ENCODE measurements around the gene SAPCD1.
"Not testable (repeated sequence)": the region's sequence is repeated elsewhere in the genome, so short reads cannot be mapped to it uniquely, and the experiment has no call there.

Gene SAPCD1

DNA sequence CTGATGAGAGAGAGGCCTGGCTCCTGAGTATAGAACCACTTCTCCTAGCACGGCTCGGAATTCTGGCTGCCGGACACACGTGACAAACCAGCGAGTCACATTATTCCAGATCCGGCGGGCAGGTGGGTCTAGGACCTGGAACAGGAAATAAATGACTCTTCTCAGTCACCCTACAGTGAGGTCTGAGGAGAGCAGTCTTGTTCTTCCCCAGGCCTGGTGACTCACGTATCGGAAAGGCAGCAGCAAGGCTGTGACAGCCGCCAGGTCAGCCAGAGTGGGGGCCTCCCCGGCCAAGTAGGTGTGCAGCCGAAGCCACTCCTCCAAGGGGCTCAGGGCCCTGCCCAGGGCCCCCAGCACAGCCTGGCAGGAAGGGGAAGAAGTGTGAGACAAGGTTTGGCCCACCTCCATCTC, 30.3 kb downstream of the SAPCD1 start:
- Histone ChIP-seq H3K9me3 (ENCODE audit: severe bottlenecking) (no peaks in the 10 kb centered on the region), H3K36me3 (peaks cover 64% of the 10 kb centered on the region), H3K27me3 (ENCODE audit: insufficient read depth, low read depth, severe bottlenecking) (no peaks in the 10 kb centered on the region), H3K27ac (no peak overlapping the region), H3K4me3 (ENCODE audit: low read depth, low read length) (no peak overlapping the region)
- no peak for TF ChIP-seq CTCF (IDR thresholded peaks at IDR 0.05; ENCODE audit: low read depth, low read length)
- no peak for DNase-seq

GRCh38 chr6:31793927-31794245, 31.4 kb downstream of the SAPCD1 start:
- not testable (repeated sequence) for H3K9me3 ChIP-seq (ENCODE audit: severe bottlenecking); H3K27me3 ChIP-seq (ENCODE audit: insufficient read depth, low read depth, severe bottlenecking); H3K27ac ChIP-seq; DNase-seq
- Histone ChIP-seq H3K36me3 (peaks cover 67% of the 10 kb centered on the region), H3K4me3 (ENCODE audit: low read depth, low read length) (peak overlapping the region; percentile 96; the same call in 1 of the 2 replicates)

- TF ChIP-seq CTCF (IDR thresholded peaks at IDR 0.05; ENCODE audit: low read depth, low read length): no peak
- Histone ChIP-seq H3K4me3 (ENCODE audit: low read depth, low read length) (peak overlapping the region; percentile 96), H3K9me3 (ENCODE audit: severe bottlenecking) (no peaks in the 10 kb centered on the region), H3K36me3 (peaks cover 67% of the 10 kb centered on the region), H3K27ac (peak overlapping the region; percentile 93), H3K27me3 (ENCODE audit: insufficient read depth, low read depth, severe bottlenecking) (no peaks in the 10 kb centered on the region)
- peak; percentile 54 for DNase-seq
Observed at GRCh38 chr6:31794294-31794865, 31.9 kb downstream of the SAPCD1 start.

DNA sequence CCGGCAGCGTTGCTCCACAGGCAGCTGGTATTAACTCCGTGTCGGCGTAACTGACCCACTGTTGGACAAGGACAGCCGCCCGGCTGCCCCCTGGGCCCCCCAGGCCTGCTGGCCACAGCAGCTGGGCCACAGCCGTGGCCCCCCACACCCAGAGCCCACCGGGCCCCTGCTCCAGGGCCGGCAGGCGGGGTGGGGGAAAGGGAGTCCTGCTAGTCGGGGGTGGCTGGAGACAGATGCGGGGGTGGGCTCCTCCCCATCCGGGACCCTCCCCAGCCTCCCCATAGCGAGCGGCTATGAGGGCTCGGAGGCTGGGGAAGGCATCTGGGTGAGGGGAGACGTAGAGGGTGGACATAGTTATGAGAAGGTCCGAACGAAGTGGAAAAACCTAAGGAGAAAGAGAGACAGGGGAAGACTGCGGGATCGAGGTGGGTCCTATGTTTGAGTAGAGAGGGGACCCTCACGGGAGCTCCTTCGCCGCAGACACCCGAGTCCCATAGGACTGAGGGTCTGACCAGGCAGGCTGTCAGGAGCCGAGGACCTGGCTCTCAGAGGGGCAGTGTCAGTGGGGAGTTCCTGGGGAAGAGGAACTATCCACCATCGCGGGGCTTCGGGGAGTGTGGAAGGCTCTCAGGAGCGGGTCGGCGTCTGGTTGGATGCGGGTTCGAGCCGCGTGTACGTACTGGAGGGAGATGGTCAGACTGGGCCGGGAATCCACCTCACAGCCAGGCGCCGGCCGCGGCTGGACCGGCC, 32.6 kb downstream of the SAPCD1 start:
- H3K36me3 ChIP-seq: peaks cover 68% of the 10 kb centered on the region
- no peaks in the 10 kb centered on the region for H3K9me3 ChIP-seq (ENCODE audit: severe bottlenecking)
- no peak for DNase-seq
- peak overlapping the region; percentile 93 for H3K27ac ChIP-seq
- TF ChIP-seq CTCF (IDR thresholded peaks at IDR 0.05; ENCODE audit: low read depth, low read length): no peak
- peak overlapping the region; percentile 96 for H3K4me3 ChIP-seq (ENCODE audit: low read depth, low read length)
- H3K27me3 ChIP-seq (ENCODE audit: insufficient read depth, low read depth, severe bottlenecking): no peaks in the 10 kb centered on the region

DNA sequence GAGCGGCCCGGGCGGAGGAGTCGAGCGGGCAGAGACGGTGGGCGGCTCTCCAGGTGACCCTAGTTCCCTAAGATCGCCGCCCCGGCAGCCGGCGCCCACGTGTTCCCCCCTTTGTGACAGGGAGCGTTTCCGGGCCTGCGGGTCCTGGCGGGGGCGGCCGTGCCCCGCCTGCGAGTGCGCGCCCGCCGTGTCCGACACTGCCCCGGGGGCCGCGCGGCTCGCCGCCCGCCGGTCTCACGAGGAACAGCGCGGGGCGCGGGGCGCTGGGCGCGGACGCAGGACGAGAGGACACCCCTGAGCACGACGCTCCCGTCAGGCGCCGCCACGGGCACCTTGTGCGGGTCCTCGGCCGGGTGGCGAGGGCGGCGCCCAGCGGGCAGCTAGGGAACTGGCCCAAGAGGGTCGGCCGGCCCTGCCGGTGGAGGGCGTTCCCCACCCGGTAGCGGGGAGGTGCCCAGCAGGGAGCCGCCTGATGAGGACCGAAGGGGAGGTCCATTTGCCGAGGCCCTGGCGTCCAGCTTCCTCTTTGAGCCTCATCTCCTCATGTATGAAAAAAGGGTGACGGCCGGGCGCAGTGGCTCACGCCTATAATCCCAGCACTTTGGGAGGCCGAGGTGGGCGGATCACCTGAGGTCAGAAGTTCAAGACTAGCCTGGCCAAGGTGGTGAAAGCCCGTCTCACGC, 33.3 kb downstream of the SAPCD1 start, which contains the start of gene VARS1:
Gene VARS1 (minus strand): TSS at position 137 of the 683 bp plus-strand sequence. CDS start 535 bp downstream, outside the sequence.
- DNase-seq: peak; percentile 99
- Histone ChIP-seq H3K9me3 (ENCODE audit: severe bottlenecking) (no peaks in the 10 kb centered on the region), H3K4me3 (ENCODE audit: low read depth, low read length) (peak within 1 kb of the TSS; percentile 96), H3K36me3 (peaks cover 69% of the 10 kb centered on the region), H3K27ac (peak within 1 kb of the TSS; percentile 93), H3K27me3 (ENCODE audit: insufficient read depth, low read depth, severe bottlenecking) (no peaks in the 10 kb centered on the region)
- peak; percentile 99 for TF ChIP-seq CTCF (IDR thresholded peaks at IDR 0.05; ENCODE audit: low read depth, low read length)

GRCh38 chr6:31796993-31797385, 34.5 kb downstream of the SAPCD1 start:
- peaks cover 68% of the 10 kb centered on the region for H3K36me3 ChIP-seq
- H3K27ac ChIP-seq: peak overlapping the region; percentile 93; the same call in 1 of the 2 replicates
- DNase-seq: no peak
- no peaks in the 10 kb centered on the region for H3K27me3 ChIP-seq (ENCODE audit: insufficient read depth, low read depth, severe bottlenecking)
- no peak for TF ChIP-seq CTCF (IDR thresholded peaks at IDR 0.05; ENCODE audit: low read depth, low read length)
- H3K4me3 ChIP-seq (ENCODE audit: low read depth, low read length): no peak overlapping the region
- H3K9me3 ChIP-seq (ENCODE audit: severe bottlenecking): no peaks in the 10 kb centered on the region

Measured in WERI-Rb-1 (cell line).